IMR-90 (cell line): ENCODE data around the gene ZFYVE26.

Experiments
- BHLHE40 ChIP-seq: fragments of 150-350 bp; IDR thresholded peaks from 2 replicates; pipeline ENCODE4 v1.6.1; 2016; ENCODE audit warnings: mild to moderate bottlenecking, low read depth, low read length
- CEBPB ChIP-seq: IDR thresholded peaks from 2 replicates; pipeline ENCODE4 v1.6.1; 2012; ENCODE audit warnings: low read depth, low read length, improper control_type of control experiment
- CHD1 ChIP-seq: IDR thresholded peaks from 2 replicates; pipeline ENCODE4 v1.6.1; 2012; ENCODE audit warnings: low read depth, low read length, improper control_type of control experiment
- CTCF ChIP-seq: conservative IDR thresholded peaks from 2 replicates; pipeline ENCODE4 v1.5.1; 2012; ENCODE audit warnings: mild to moderate bottlenecking, low read depth, low read length, improper control_type of control experiment
- FOS ChIP-seq: fragments of 150-350 bp; IDR thresholded peaks from 2 replicates; pipeline ENCODE4 v1.6.1; 2016; ENCODE audit warnings: low read depth, low read length
- MAZ ChIP-seq: IDR thresholded peaks from 2 replicates; pipeline ENCODE4 v1.6.1; 2012; ENCODE audit warnings: low read depth, mild to moderate bottlenecking, low read length, improper control_type of control experiment, moderate library complexity, borderline replicate concordance
- POLR2A ChIP-seq: IDR thresholded peaks from 2 replicates; pipeline ENCODE4 v1.6.1; 2012; ENCODE audit warnings: mild to moderate bottlenecking, low read depth, low read length
- RAD21 ChIP-seq: IDR thresholded peaks from 2 replicates; pipeline ENCODE4 v1.6.1; 2012; ENCODE audit warnings: low read length, improper control_type of control experiment
- SMC3 ChIP-seq: fragments of 150-350 bp; IDR thresholded peaks from 2 replicates; pipeline ENCODE4 v1.6.1; 2016; ENCODE audit warnings: low read depth, mild to moderate bottlenecking, antibody characterized with exemption, low read length, moderate library complexity
- TF ChIP-seq, protein P1 (sequence below): fragments of 150-350 bp; IDR thresholded peaks from 2 replicates; pipeline ENCODE4 v1.6.1; 2017; ENCODE audit warnings: mild to moderate bottlenecking, antibody characterized with exemption, low read length, low read depth

- no peak for TF ChIP-seq CTCF
- no peak for TF ChIP-seq CHD1
- no peak for TF ChIP-seq RAD21
- no peak for TF ChIP-seq FOS
- TF ChIP-seq POLR2A = no peak
- TF ChIP-seq SMC3 = no peak
- no peak for TF ChIP-seq MAZ
- TF ChIP-seq CEBPB = no peak
- TF ChIP-seq, protein P1, sequence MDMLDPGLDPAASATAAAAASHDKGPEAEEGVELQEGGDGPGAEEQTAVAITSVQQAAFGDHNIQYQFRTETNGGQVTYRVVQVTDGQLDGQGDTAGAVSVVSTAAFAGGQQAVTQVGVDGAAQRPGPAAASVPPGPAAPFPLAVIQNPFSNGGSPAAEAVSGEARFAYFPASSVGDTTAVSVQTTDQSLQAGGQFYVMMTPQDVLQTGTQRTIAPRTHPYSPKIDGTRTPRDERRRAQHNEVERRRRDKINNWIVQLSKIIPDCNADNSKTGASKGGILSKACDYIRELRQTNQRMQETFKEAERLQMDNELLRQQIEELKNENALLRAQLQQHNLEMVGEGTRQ = no peak
- TF ChIP-seq BHLHE40 = no peak
Observed at GRCh38 chr14:67764496-67764895, 51.9 kb downstream of the ZFYVE26 start.
